Pancreas (tissue), 10 donors: ENCODE measurements around the gene CDH20. TPM values are rescaled to one million over a fixed set of nuclear protein-coding genes. Genes with fewer than 3 reads are reported as not detected.

ENCODE experiments used
- ATAC-seq, 4 donors: fragments of 200-7000 bp; cut with Tn5 transposase; one replicate each; pipeline versions ENCODE4 v1.8.0 to v1.9.1; 2020; ENCODE audit warnings: mild to moderate bottlenecking in 4 of 4, moderate library complexity in 4 of 4
- DNase-seq, 6 donors: peaks; one replicate each; pipeline ENCODE4 v3.0.0-alpha.2; 2020
- FAIRE-seq: peaks from 2 replicates; lab custom pipeline; 2012; peaks lifted over from hg19 to GRCh38; lab: Jason Lieb, UNC
- H3K27ac ChIP-seq, 4 donors: fragments of 200-600 bp; sonication (generic); 1 replicate in 3 of 4; 2 replicates in 1 of 4; pipeline versions ENCODE4 v1.5.0 to v1.8.0; 2020
- H3K27me3 ChIP-seq, 4 donors: fragments of 200-600 bp; one replicate each; pipeline ENCODE4 v1.8.0; 2021
- H3K36me3 ChIP-seq, 3 donors: fragments of 200-600 bp; sonication (generic) in 1 of 3; one replicate each; pipeline versions ENCODE4 v1.5.0 to v1.8.0; 2020 to 2021
- H3K4me1 ChIP-seq, 3 donors: fragments of 200-600 bp; one replicate each; pipeline ENCODE4 v1.8.0; 2021
- H3K4me3 ChIP-seq, 4 donors: fragments of 200-600 bp; sonication (generic) in 2 of 4; one replicate each; pipeline versions ENCODE4 v1.5.0 to v1.8.0; 2020 to 2021
- H3K9me3 ChIP-seq, 4 donors: fragments of 200-600 bp; one replicate each; pipeline ENCODE4 v1.8.0; 2021
- CTCF ChIP-seq, 4 donors: fragments of 200-600 bp; sonication (generic) in 3 of 4; IDR thresholded peaks; one replicate each; pipeline versions ENCODE4 v1.5.0 to v1.8.0; 2021; ENCODE audit warnings: antibody characterized with exemption in 4 of 4
- WGBS, 2 donors: extraction: QIAGEN DNeasy Blood & Tissue Kit; methylation state at CpG; one replicate each; pipeline ENCODE4 v1.1.7; 2013; 5-methylcytosine and 5-hydroxymethylcytosine counted together
- intact Hi-C, 3 donors: fragments of 100-400 bp; cut with DNase I; formaldehyde crosslinking; loops; one replicate each; pipeline versions ENCODE4 v1.11.1 to v1.14.2; 2022
- polyA plus RNA-seq, 2 donors: library from polyadenylated mRNA; stranded (reverse); fragments of 200-250 nt; gene quantifications; one replicate each; pipeline ENCODE4 v1.2.3, GENCODE V29; 2013
- total RNA-seq, 6 donors: library from RNA; stranded (reverse); fragmentation: NEBNext Ultra II Directional in 4 of 6; extraction: Animal tissue kit (Norgen Biotek cat#: 25700) in 4 of 6; gene quantifications; one replicate each; pipeline versions ENCODE4 v1.2.1 to v1.2.4, GENCODE V29; 2021 to 2023
- donor health status: healthy with polysubstance abuse.
- donor health status: DM: no; HTN: no; CAD: no; lungs with moderate emphysema.
- donor health status: DM: no; HTN: no; CAD: no.
- donor health status: control.
- donor health status: control.
- donor health status: Bipolar disorder and iron deficiency.
- donor health status: DM: yes; HTN: yes; CAD: no.
- donor health status: DM: no; HTN: no; CAD: no.
- donor health status: DM: no; HTN: no; CAD: no.
- donor health status: DM: yes; HTN: yes; CAD: no.

CDH20 gene
- total and polyA plus RNA-seq, 8 donors, result 0.02 to 0.17 TPM; not detected in 6

GRCh38 chr18:61471541-61471940 lies 138.3 kb downstream of the CDH20 start:
- no peak overlapping the region for H3K4me3 ChIP-seq
- DNase-seq (no peak), ATAC-seq (no peak), FAIRE-seq (no peak)
- H3K36me3 ChIP-seq, result no peaks in the 10 kb centered on the region
- no peaks in the 10 kb centered on the region for H3K9me3 ChIP-seq
- no peak overlapping the region for H3K27ac ChIP-seq
- no peak for TF ChIP-seq CTCF (IDR thresholded peaks at IDR 0.05)
- intact Hi-C loops, result no loop called here
- H3K4me1 ChIP-seq, result no peaks in the 10 kb centered on the region
- 68 to 69% methylated on average over 4 of the region's 4 CpGs for whole genome bisulfite sequencing, 2 donors
- H3K27me3 ChIP-seq, result peaks cover 0 to 3% (median 0%) of the 10 kb centered on the region in 4 donors

- Histone ChIP-seq H3K36me3 (no peaks in the 10 kb centered on the region), H3K9me3 (no peaks in the 10 kb centered on the region), H3K27me3 (peaks cover 0 to 3% (median 0%) of the 10 kb centered on the region in 4 donors), H3K27ac (no peak overlapping the region), H3K4me3 (no peak overlapping the region), H3K4me1 (no peaks in the 10 kb centered on the region)
- no peak for DNase-seq
- intact Hi-C loops, result no loop called here
- FAIRE-seq, result no peak
- no peak for TF ChIP-seq CTCF (IDR thresholded peaks at IDR 0.05)
- ATAC-seq, result no peak
- WGBS, 2 donors, result 40 to 55% methylated on average over 5 of the region's 5 CpGs
Measured at GRCh38 chr18:61471942-61472341, 138.7 kb downstream of the CDH20 start.

DNA sequence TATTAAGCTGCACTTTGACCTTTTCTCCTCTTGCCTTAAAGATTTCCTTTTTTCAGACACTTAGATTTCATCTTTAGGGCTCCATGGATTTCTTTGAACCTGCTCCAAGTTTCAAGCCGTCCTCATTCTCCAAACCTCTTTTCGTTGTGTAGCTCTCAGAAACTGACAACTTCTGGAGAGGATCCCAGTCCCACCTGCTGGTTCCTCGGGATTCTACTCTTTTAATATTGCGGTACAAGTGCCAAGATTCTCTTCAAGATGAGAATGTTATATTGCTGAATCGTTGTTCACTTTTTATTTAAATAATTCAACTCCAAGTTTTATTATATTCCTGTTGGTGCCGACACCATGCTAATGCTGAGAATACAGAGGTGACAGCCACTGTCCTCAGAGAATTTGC lies 141.1 kb downstream of the CDH20 start:
- TF ChIP-seq CTCF (IDR thresholded peaks at IDR 0.05), result no peak
- FAIRE-seq (no peak), ATAC-seq (no peak), DNase-seq (no peak)
- H3K36me3 ChIP-seq, result no peaks in the 10 kb centered on the region
- no peaks in the 10 kb centered on the region for H3K9me3 ChIP-seq
- peaks cover 0 to 3% (median 0%) of the 10 kb centered on the region in 4 donors for H3K27me3 ChIP-seq
- H3K4me3 ChIP-seq, result no peak overlapping the region
- H3K27ac ChIP-seq, result no peak overlapping the region
- no peaks in the 10 kb centered on the region for H3K4me1 ChIP-seq
- intact Hi-C loops, result no loop called here
- 53 to 63% methylated on average over 6 of the region's 6 CpGs for WGBS, 2 donors

DNA sequence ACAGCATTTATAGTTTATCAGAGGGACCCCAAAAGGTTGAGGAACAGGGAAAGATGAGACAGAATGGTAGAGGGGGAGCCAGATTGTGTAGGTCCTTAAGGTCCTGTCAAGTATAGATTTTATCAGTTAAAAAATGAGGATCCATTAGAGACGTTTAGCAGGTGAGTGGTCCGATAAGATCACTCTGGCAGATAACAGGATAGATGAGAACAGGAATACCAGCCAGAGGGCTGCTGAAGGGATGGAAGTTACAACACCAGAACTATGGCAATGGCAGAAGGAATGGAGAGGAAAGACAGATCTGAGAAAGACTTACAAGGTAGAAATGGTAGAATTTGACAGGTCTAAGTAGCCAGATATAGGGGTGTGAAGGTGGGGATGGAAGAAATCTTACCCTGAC lies 141.7 kb downstream of the CDH20 start:
- FAIRE-seq, result no peak

More for the DNA sequence above, 141.7 kb downstream of the CDH20 start:
- peaks cover 0 to 3% (median 0%) of the 10 kb centered on the region in 4 donors for H3K27me3 ChIP-seq
- no peak for TF ChIP-seq CTCF (IDR thresholded peaks at IDR 0.05)
- no peak overlapping the region for H3K4me3 ChIP-seq
- 37 to 42% methylated on average over 2 of the region's 2 CpGs for WGBS, 2 donors
- no peaks in the 10 kb centered on the region for H3K36me3 ChIP-seq
- intact Hi-C loops, result no loop called here
- ATAC-seq (no peak), DNase-seq (no peak)
- H3K27ac ChIP-seq, result no peak overlapping the region
- no peaks in the 10 kb centered on the region for H3K4me1 ChIP-seq
- H3K9me3 ChIP-seq, result no peaks in the 10 kb centered on the region
